ENCODE measurements around the gene GLOD4.
"Not testable (repeated sequence)": the region's sequence is repeated elsewhere in the genome, so short reads cannot be mapped to it uniquely, and the experiment has no call there.

GLOD4 gene

DNA sequence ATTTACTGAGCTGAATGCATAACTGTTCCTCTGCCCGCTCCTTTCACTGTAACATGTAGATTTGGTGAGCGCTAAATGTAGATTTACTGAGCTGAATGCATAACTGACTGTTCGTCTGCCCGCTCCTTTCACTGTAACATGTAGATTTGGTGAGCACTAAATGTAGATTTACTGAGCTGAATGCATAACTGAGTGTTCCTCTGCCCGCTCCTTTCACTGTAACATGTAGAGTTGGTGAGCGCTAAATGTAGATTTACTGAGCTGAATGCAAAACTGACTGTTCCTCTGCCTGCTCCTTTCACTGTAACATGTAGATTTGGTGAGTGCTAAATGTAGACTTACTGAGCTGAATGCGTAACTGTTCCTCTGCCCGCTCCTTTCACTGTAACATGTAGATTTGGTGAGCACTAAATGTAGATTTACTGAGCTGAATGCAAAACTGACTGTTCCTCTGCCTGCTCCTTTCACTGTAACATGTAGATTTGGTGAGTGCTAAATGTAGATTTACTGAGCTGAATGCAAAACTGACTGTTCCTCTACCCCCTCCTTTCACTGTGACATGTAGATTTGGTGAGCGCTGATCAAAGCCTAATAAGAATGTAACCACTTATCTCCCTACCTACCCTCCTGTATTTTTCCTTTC, 26.6 kb downstream of the GLOD4 start:
- H3K9ac ChIP-seq (ENCODE audit: low read length); H3K27me3 ChIP-seq (ENCODE audit: control insufficient read depth, insufficient read depth, low read length); H3K36me3 ChIP-seq (ENCODE audit: control insufficient read depth, insufficient read depth, low read length); H3K4me3 ChIP-seq (ENCODE audit: low read length); H3K9me3 ChIP-seq (ENCODE audit: control insufficient read depth, low read length): not testable (repeated sequence)
- H3K4me1 ChIP-seq (ENCODE audit: control insufficient read depth, insufficient read depth, low read length), result peaks cover 11% of the 10 kb centered on the region

DNA sequence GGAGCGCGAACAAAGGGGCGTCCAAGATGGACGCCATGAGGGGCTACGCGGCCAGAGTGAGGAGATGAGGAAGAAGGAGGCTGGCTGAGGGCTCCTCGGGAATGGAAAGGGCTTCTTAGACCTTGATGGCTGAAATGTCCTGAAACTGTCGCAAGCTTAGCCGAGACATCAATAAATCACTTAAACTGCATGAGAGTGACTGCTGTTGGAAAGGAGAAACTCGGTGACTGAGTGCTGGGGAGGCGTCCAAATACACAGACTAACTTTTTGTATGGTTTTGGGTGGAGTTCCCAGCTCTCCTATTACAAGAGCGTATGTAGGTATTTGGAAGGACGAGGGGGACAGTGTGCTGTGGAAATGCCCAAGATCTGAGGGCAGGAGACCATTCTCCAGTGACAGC, 28.7 kb downstream of the GLOD4 start:
- H3K9me3 ChIP-seq (ENCODE audit: control insufficient read depth, low read length), result no peaks in the 10 kb centered on the region
- peaks cover 14% of the 10 kb centered on the region for H3K4me1 ChIP-seq (ENCODE audit: control insufficient read depth, insufficient read depth, low read length)
- no peaks in the 10 kb centered on the region for H3K36me3 ChIP-seq (ENCODE audit: control insufficient read depth, insufficient read depth, low read length)
- no peak overlapping the region for H3K4me3 ChIP-seq (ENCODE audit: low read length)
- no peaks in the 10 kb centered on the region for H3K27me3 ChIP-seq (ENCODE audit: control insufficient read depth, insufficient read depth, low read length)
- no peak overlapping the region for H3K9ac ChIP-seq (ENCODE audit: low read length)

- H3K4me1 ChIP-seq (ENCODE audit: control insufficient read depth, insufficient read depth, low read length), result peaks cover 14% of the 10 kb centered on the region
- H3K36me3 ChIP-seq (ENCODE audit: control insufficient read depth, insufficient read depth, low read length), result peaks cover 2% of the 10 kb centered on the region
- no peaks in the 10 kb centered on the region for H3K27me3 ChIP-seq (ENCODE audit: control insufficient read depth, insufficient read depth, low read length)
- peak overlapping the region; percentile 86 for H3K9ac ChIP-seq (ENCODE audit: low read length)
- H3K4me3 ChIP-seq (ENCODE audit: low read length), result peak overlapping the region; percentile 75
- H3K9me3 ChIP-seq (ENCODE audit: control insufficient read depth, low read length), result no peaks in the 10 kb centered on the region
Observed at GRCh38 chr17:752620-753219, 29.4 kb downstream of the GLOD4 start.

DNA sequence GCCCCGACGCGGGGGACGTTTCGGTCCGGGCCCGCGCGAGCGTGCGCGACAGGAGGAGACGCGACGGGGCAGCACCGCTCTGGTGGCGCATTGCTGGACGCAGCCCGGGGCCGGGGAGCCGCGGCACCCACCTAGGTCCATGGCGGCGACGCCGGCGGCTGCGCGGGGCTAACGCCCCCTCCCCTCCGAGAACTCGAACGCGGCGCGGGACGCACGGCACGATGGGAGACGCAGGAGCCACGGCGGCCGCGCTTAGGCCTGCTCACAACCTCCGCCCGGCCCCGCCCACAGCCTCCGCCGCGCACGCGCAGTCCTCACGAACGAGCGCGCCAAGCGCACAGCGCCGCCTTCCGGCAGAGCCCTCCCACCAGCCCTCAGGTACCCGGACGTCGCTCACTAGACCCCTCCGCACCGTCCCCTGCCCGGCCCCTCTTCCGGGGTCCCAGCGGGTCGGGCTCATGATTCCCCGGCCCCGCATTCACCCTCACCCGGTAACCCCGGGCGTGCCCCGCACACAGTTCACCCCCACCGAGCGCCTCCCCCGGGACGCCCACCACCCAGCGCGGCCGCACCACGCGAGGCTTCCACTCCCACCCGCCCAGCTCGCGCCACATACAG, 30.0 kb downstream of the GLOD4 start, which contains the start of gene GEMIN4:
GEMIN4 (minus strand) TSS at position 263 of the 618 bp plus-strand sequence; CDS start at position 141, 122 bp downstream.
- Histone ChIP-seq H3K4me3 (ENCODE audit: low read length) (peak within 1 kb of the TSS; percentile 75), H3K9ac (ENCODE audit: low read length) (peak within 1 kb of the TSS; percentile 86), H3K9me3 (ENCODE audit: control insufficient read depth, low read length) (no peaks in the 10 kb centered on the region), H3K36me3 (ENCODE audit: control insufficient read depth, insufficient read depth, low read length) (peaks cover 8% of the 10 kb centered on the region), H3K4me1 (ENCODE audit: control insufficient read depth, insufficient read depth, low read length) (peaks cover 14% of the 10 kb centered on the region), H3K27me3 (ENCODE audit: control insufficient read depth, insufficient read depth, low read length) (no peaks in the 10 kb centered on the region)

- Histone ChIP-seq H3K9me3 (ENCODE audit: control insufficient read depth, low read length) (no peaks in the 10 kb centered on the region), H3K36me3 (ENCODE audit: control insufficient read depth, insufficient read depth, low read length) (peaks cover 12% of the 10 kb centered on the region), H3K4me1 (ENCODE audit: control insufficient read depth, insufficient read depth, low read length) (peaks cover 14% of the 10 kb centered on the region), H3K27me3 (ENCODE audit: control insufficient read depth, insufficient read depth, low read length) (no peaks in the 10 kb centered on the region), H3K9ac (ENCODE audit: low read length) (peak overlapping the region; percentile 86), H3K4me3 (ENCODE audit: low read length) (peak overlapping the region; percentile 75)
Observed at GRCh38 chr17:751269-752001, 30.6 kb downstream of the GLOD4 start.

DNA sequence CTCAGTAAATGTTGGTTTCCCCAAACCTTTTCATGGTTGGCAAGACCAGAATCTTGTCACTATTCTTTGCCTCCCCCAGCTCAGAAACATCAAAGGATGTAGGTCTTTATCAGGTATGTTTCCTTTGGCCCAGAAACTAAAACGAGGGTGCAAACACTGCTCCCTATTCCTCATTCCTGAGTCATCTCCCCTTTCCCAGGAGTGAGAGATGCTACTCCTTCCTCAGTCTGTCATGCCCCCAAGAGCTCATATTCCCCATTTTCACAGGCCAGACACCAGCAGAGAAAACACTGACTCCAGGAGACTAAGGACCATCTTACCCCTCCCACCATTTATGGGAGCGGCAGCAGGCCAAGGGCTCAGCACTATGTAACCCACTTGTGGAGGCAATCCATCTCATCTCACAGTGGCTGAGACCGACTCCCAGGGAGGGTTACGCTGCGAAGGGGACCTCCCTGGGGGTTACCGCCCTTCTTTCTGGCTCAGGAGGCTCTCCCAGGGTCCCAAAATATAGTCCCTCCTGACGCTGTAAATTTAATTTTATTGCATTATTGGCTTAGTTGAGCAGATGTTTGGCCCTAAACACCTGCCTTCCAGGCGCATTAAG, 31.5 kb downstream of the GLOD4 start:
- H3K4me3 ChIP-seq (ENCODE audit: low read length), result peak overlapping the region; percentile 75
- H3K4me1 ChIP-seq (ENCODE audit: control insufficient read depth, insufficient read depth, low read length), result peaks cover 14% of the 10 kb centered on the region
- H3K36me3 ChIP-seq (ENCODE audit: control insufficient read depth, insufficient read depth, low read length), result peaks cover 17% of the 10 kb centered on the region
- peak overlapping the region; percentile 86 for H3K9ac ChIP-seq (ENCODE audit: low read length)
- H3K9me3 ChIP-seq (ENCODE audit: control insufficient read depth, low read length), result no peaks in the 10 kb centered on the region
- H3K27me3 ChIP-seq (ENCODE audit: control insufficient read depth, insufficient read depth, low read length), result no peaks in the 10 kb centered on the region

- H3K4me3 ChIP-seq (ENCODE audit: low read length); H3K9me3 ChIP-seq (ENCODE audit: control insufficient read depth, low read length); H3K9ac ChIP-seq (ENCODE audit: low read length); H3K27me3 ChIP-seq (ENCODE audit: control insufficient read depth, insufficient read depth, low read length): not testable (repeated sequence)
- peaks cover 14% of the 10 kb centered on the region for H3K4me1 ChIP-seq (ENCODE audit: control insufficient read depth, insufficient read depth, low read length)
- H3K36me3 ChIP-seq (ENCODE audit: control insufficient read depth, insufficient read depth, low read length), result peaks cover 23% of the 10 kb centered on the region
Observed at GRCh38 chr17:749359-749758, 32.7 kb downstream of the GLOD4 start.

- not testable (repeated sequence) for H3K4me3 ChIP-seq (ENCODE audit: low read length); H3K27me3 ChIP-seq (ENCODE audit: control insufficient read depth, insufficient read depth, low read length); H3K9me3 ChIP-seq (ENCODE audit: control insufficient read depth, low read length); H3K9ac ChIP-seq (ENCODE audit: low read length)
- Histone ChIP-seq H3K4me1 (ENCODE audit: control insufficient read depth, insufficient read depth, low read length) (peaks cover 14% of the 10 kb centered on the region), H3K36me3 (ENCODE audit: control insufficient read depth, insufficient read depth, low read length) (peaks cover 23% of the 10 kb centered on the region)
Observed at GRCh38 chr17:748604-749003, 33.5 kb downstream of the GLOD4 start.

DNA sequence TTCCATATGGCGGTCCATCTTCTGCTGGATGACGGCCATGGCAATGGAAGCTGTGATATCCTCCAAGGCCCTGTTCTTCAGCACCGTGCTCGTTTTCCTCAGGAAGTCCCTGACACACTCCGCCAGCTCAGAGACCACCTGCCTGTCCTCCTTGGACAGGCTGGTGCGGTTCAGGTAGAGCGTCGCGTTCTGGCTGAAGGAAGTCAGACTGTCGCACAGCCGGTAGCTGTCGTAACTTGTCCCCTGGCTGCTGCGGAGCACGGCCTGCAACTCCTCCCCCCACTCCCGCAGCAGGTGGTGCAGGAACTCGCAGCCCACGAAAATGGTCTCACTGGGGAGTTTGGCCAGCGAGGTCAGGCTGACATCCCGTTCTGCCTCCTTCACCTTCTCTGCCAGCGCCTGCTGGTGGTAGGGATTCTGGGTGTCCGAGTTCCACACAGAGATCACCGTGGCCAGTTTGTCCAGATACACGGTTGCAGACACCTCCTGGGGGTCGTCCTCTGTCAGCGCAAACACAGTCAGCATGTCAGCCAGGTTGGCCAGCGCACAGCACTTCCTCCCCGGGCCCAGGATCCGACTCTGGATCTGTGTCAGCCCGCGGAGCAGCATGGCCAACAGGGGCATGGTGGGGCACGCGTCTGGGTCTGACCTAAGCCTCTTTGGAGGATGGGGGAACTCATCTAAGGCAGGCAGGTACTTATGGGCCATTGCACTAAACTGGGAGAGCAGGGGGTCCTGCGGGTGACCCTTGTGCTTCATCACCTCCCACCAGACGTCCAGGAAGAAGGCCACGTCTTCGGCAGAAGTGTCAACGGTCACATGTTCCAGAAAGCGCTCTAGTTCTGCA, 35.1 kb downstream of the GLOD4 start:
- H3K36me3 ChIP-seq (ENCODE audit: control insufficient read depth, insufficient read depth, low read length), result peaks cover 23% of the 10 kb centered on the region
- H3K4me3 ChIP-seq (ENCODE audit: low read length), result no peak overlapping the region
- no peaks in the 10 kb centered on the region for H3K9me3 ChIP-seq (ENCODE audit: control insufficient read depth, low read length)
- H3K4me1 ChIP-seq (ENCODE audit: control insufficient read depth, insufficient read depth, low read length), result peaks cover 14% of the 10 kb centered on the region
- no peak overlapping the region for H3K9ac ChIP-seq (ENCODE audit: low read length)
- H3K27me3 ChIP-seq (ENCODE audit: control insufficient read depth, insufficient read depth, low read length), result no peaks in the 10 kb centered on the region

DNA sequence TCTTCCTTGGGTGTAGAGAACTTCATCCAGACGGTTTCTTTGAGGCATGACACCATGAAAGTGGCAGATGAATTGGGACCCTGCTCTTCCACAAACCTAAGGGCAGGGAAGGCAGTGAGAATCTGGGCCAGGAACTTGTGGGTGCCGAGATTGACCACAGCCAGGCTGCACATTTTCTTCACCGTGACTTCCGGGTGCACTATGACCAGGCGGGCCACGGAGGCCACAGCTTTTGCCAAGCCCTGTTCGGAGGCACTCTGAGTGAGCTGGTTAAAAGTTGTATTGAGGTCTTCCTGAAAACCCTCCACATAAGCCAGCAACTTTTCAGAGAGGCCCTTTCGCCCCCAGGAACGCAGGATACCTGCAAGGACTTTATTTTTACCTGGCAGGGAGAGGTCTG, 35.9 kb downstream of the GLOD4 start:
- H3K9ac ChIP-seq (ENCODE audit: low read length), result no peak overlapping the region
- no peaks in the 10 kb centered on the region for H3K9me3 ChIP-seq (ENCODE audit: control insufficient read depth, low read length)
- H3K4me1 ChIP-seq (ENCODE audit: control insufficient read depth, insufficient read depth, low read length), result peaks cover 11% of the 10 kb centered on the region
- no peak overlapping the region for H3K4me3 ChIP-seq (ENCODE audit: low read length)
- H3K36me3 ChIP-seq (ENCODE audit: control insufficient read depth, insufficient read depth, low read length), result peaks cover 23% of the 10 kb centered on the region
- no peaks in the 10 kb centered on the region for H3K27me3 ChIP-seq (ENCODE audit: control insufficient read depth, insufficient read depth, low read length)

- Histone ChIP-seq H3K4me1 (ENCODE audit: control insufficient read depth, insufficient read depth, low read length) (peaks cover 3% of the 10 kb centered on the region), H3K36me3 (ENCODE audit: control insufficient read depth, insufficient read depth, low read length) (peaks cover 23% of the 10 kb centered on the region), H3K9me3 (ENCODE audit: control insufficient read depth, low read length) (no peaks in the 10 kb centered on the region), H3K9ac (ENCODE audit: low read length) (no peak overlapping the region), H3K4me3 (ENCODE audit: low read length) (no peak overlapping the region), H3K27me3 (ENCODE audit: control insufficient read depth, insufficient read depth, low read length) (no peaks in the 10 kb centered on the region)
Observed at GRCh38 chr17:745406-745805, 36.7 kb downstream of the GLOD4 start.
